Neural cell (in vitro differentiated cells): ENCODE measurements around the gene TDRD3. TPM values are rescaled to one million over a fixed set of nuclear protein-coding genes. Genes with fewer than 3 reads are reported as not detected.

Experiments
- H2AFZ ChIP-seq: fragments of 200-600, 300-800 bp; sonication (generic), shearing (Covaris generic); 2 replicates; pipeline ENCODE4 v1.6.0; 2014; ENCODE audit warnings: low read depth, mild to moderate bottlenecking, antibody characterized with exemption, low read length, moderate library complexity
- H3F3A ChIP-seq: fragments of 200-600 bp; shearing (Covaris generic); 2 replicates; pipeline ENCODE4 v1.6.1; 2016; ENCODE audit warnings: mild to moderate bottlenecking, moderate library complexity, mixed read lengths, antibody characterized with exemption, low read length; ENCODE audit not compliant: insufficient read depth, poor library complexity, severe bottlenecking
- H3K27ac ChIP-seq: fragments of 200-600, 300-800 bp; sonication (generic), shearing (Covaris generic); 2 replicates; pipeline ENCODE4 v1.5.1; 2014; ENCODE audit warnings: mild to moderate bottlenecking, low read length, moderate library complexity
- H3K27me3 ChIP-seq: fragments of 300-800, 200-600 bp; sonication (generic), shearing (Covaris generic); 2 replicates; pipeline ENCODE4 v1.6.0; 2014; ENCODE audit warnings: mild to moderate bottlenecking, low read depth, low read length, moderate library complexity; ENCODE audit not compliant: insufficient read depth
- H3K36me3 ChIP-seq: fragments of 300-800, 200-600 bp; sonication (generic), shearing (Covaris generic); 2 replicates; pipeline ENCODE4 v1.5.1; 2014; ENCODE audit warnings: mild to moderate bottlenecking, antibody characterized with exemption, low read length, moderate library complexity; ENCODE audit not compliant: insufficient read depth
- H3K4me2 ChIP-seq: fragments of 300-800, 200-600 bp; sonication (generic), shearing (Covaris generic); 2 replicates; pipeline ENCODE4 v1.6.0; 2014; ENCODE audit warnings: mild to moderate bottlenecking, low read length
- H3K4me3 ChIP-seq: fragments of 300-800, 200-600 bp; sonication (generic), shearing (Covaris generic); 2 replicates; pipeline ENCODE4 v1.5.1; 2014; ENCODE audit warnings: mild to moderate bottlenecking, low read length, moderate library complexity
- H3K79me2 ChIP-seq: fragments of 200-600 bp; shearing (Covaris generic); replicated peaks from 2 replicates; pipeline ENCODE4 v1.6.0; 2014; ENCODE audit warnings: mild to moderate bottlenecking, low read length, moderate library complexity; ENCODE audit not compliant: insufficient read depth
- H3K9ac ChIP-seq: fragments of 300-800, 200-600 bp; sonication (generic), shearing (Covaris generic); 2 replicates; pipeline ENCODE4 v1.6.1; 2016; ENCODE audit warnings: mild to moderate bottlenecking, low read length, mixed read lengths
- H3K9me2 ChIP-seq: fragments of 200-600 bp; shearing (Covaris generic); 2 replicates; pipeline ENCODE4 v1.6.1; 2016; ENCODE audit warnings: mild to moderate bottlenecking, low read length, mixed read lengths; ENCODE audit not compliant: insufficient read depth
- H3K9me3 ChIP-seq: fragments of 200-600, 300-800 bp; sonication (generic), shearing (Covaris generic); 2 replicates; pipeline ENCODE4 v1.6.1; 2016; ENCODE audit warnings: mild to moderate bottlenecking, mixed run types, low read length, moderate library complexity, mixed read lengths
- H4K20me1 ChIP-seq: fragments of 200-600 bp; shearing (Covaris generic); 2 replicates; pipeline ENCODE4 v1.6.1; 2016; ENCODE audit warnings: mild to moderate bottlenecking, mixed run types; ENCODE audit not compliant: insufficient read depth
- CTCF ChIP-seq: fragments of 450-650 bp; IDR thresholded peaks from 2 replicates; pipeline ENCODE4 v1.5.1; 2014; ENCODE audit warnings: antibody characterized with exemption, mild to moderate bottlenecking, moderate library complexity; ENCODE audit not compliant: poor library complexity, severe bottlenecking
- EP300 ChIP-seq: fragments of 450-650 bp; conservative IDR thresholded peaks from 2 replicates; pipeline ENCODE4 v1.6.1; 2014; ENCODE audit warnings: antibody characterized with exemption, mild to moderate bottlenecking, moderate library complexity; ENCODE audit not compliant: poor library complexity, severe bottlenecking
- EZH2 ChIP-seq: fragments of 200-600, 300-800 bp; shearing (Covaris generic), sonication (generic); IDR thresholded peaks from 2 replicates; pipeline ENCODE4 v1.6.1; 2014; ENCODE audit warnings: antibody characterized with exemption, low read length, borderline replicate concordance, mild to moderate bottlenecking; ENCODE audit not compliant: insufficient read depth, poor library complexity, severe bottlenecking
- MXI1 ChIP-seq: fragments of 450-650 bp; conservative IDR thresholded peaks from 2 replicates; pipeline ENCODE4 v1.6.1; 2014; ENCODE audit warnings: antibody characterized with exemption, mild to moderate bottlenecking; ENCODE audit not compliant: poor library complexity, severe bottlenecking
- POLR2AphosphoS5 ChIP-seq: IDR thresholded peaks from 2 replicates; pipeline ENCODE4 v1.6.1; 2012
- RAD21 ChIP-seq: fragments of 450-650 bp; conservative IDR thresholded peaks from 2 replicates; pipeline ENCODE4 v1.6.1; 2014; ENCODE audit warnings: antibody characterized with exemption, mild to moderate bottlenecking, moderate library complexity
- REST ChIP-seq: IDR thresholded peaks from 2 replicates; pipeline ENCODE4 v1.6.1; 2012; ENCODE audit warnings: borderline replicate concordance
- SMC3 ChIP-seq: fragments of 450-650 bp; conservative IDR thresholded peaks from 2 replicates; pipeline ENCODE4 v1.6.1; 2014; ENCODE audit warnings: antibody characterized with exemption, mild to moderate bottlenecking, moderate library complexity; ENCODE audit not compliant: poor library complexity
- TAF1 ChIP-seq: IDR thresholded peaks from 2 replicates; pipeline ENCODE4 v1.6.1; 2012; ENCODE audit warnings: low read depth
- polyA plus RNA-seq: library from polyadenylated mRNA; depleted of rRNA; stranded (reverse); fragments of >200 nt; gene quantifications from 2 replicates; pipeline ENCODE4 v1.2.3, GENCODE V29; 2014

The TDRD3 gene
- polyA plus RNA-seq, 1 donor from 2014 or later, result 10.0 TPM

- H3K4me2 ChIP-seq, result no peak overlapping the region
- H3K27me3 ChIP-seq, result no peaks in the 10 kb centered on the region
- no peak for TF ChIP-seq EZH2
- TF ChIP-seq CTCF, result no peak
- no peak for TF ChIP-seq EP300
- TF ChIP-seq MXI1, result no peak
- no peak for TF ChIP-seq REST
- no peak for TF ChIP-seq RAD21
- no peak for TF ChIP-seq POLR2AphosphoS5
- no peaks in the 10 kb centered on the region for H3K79me2 ChIP-seq
- H3K27ac ChIP-seq, result no peak overlapping the region
- no peaks in the 10 kb centered on the region for H3F3A ChIP-seq
- H4K20me1 ChIP-seq, result no peaks in the 10 kb centered on the region
- H3K9me2 ChIP-seq, result no peaks in the 10 kb centered on the region
- no peak overlapping the region for H2AFZ ChIP-seq
- peaks cover 5% of the 10 kb centered on the region for H3K9me3 ChIP-seq
- H3K36me3 ChIP-seq, result no peaks in the 10 kb centered on the region
- no peak overlapping the region for H3K9ac ChIP-seq
- H3K4me3 ChIP-seq, result no peak overlapping the region
Observed at GRCh38 chr13:60355056-60355455, 42.0 kb upstream of the TDRD3 start.

GRCh38 chr13:60356970-60357369 lies 40.0 kb upstream of the TDRD3 start:
- H3K27me3 ChIP-seq, result no peaks in the 10 kb centered on the region
- no peaks in the 10 kb centered on the region for H3K79me2 ChIP-seq
- no peaks in the 10 kb centered on the region for H3K36me3 ChIP-seq
- H3K9me2 ChIP-seq, result no peaks in the 10 kb centered on the region
- TF ChIP-seq EP300 (no peak), EZH2 (no peak), SMC3 (no peak)
- no peak overlapping the region for H2AFZ ChIP-seq
- H3K9ac ChIP-seq, result no peak overlapping the region
- H3F3A ChIP-seq, result no peaks in the 10 kb centered on the region
- H3K4me3 ChIP-seq, result no peak overlapping the region
- no peaks in the 10 kb centered on the region for H4K20me1 ChIP-seq
- no peak overlapping the region for H3K27ac ChIP-seq
- H3K4me2 ChIP-seq, result no peak overlapping the region
- H3K9me3 ChIP-seq, result peaks cover 5% of the 10 kb centered on the region

- no peaks in the 10 kb centered on the region for H3K36me3 ChIP-seq
- H3K9ac ChIP-seq, result no peak overlapping the region
- H3K27me3 ChIP-seq, result no peaks in the 10 kb centered on the region
- no peaks in the 10 kb centered on the region for H3K9me2 ChIP-seq
- no peak overlapping the region for H3K4me3 ChIP-seq
- TF ChIP-seq EP300, result no peak
- no peak for TF ChIP-seq CTCF
- no peak for TF ChIP-seq REST
- TF ChIP-seq SMC3, result no peak
- TF ChIP-seq MXI1, result no peak
- TF ChIP-seq EZH2, result no peak
- no peak for TF ChIP-seq POLR2AphosphoS5
- TF ChIP-seq TAF1, result no peak
- TF ChIP-seq RAD21, result no peak
- no peaks in the 10 kb centered on the region for H3F3A ChIP-seq
- H3K27ac ChIP-seq, result no peak overlapping the region
- no peaks in the 10 kb centered on the region for H4K20me1 ChIP-seq
- H2AFZ ChIP-seq, result no peak overlapping the region
- H3K79me2 ChIP-seq, result no peaks in the 10 kb centered on the region
- H3K4me2 ChIP-seq, result no peak overlapping the region
- no peaks in the 10 kb centered on the region for H3K9me3 ChIP-seq
Observed at GRCh38 chr13:60358453-60358852, 38.6 kb upstream of the TDRD3 start.
